ENCODE measurements around the gene KIF11. TPM values are rescaled to one million over a fixed set of nuclear protein-coding genes. Genes with fewer than 3 reads are reported as not detected.
"Not testable (repeated sequence)": the region's sequence is repeated elsewhere in the genome, so short reads cannot be mapped to it uniquely, and the experiment has no call there.

KIF11 gene
- polyA plus RNA-seq, 1 donor from 2014 or later, result 0.47 TPM

GRCh38 chr10:92567952-92568600 lies 24.9 kb upstream of the KIF11 start:
- H4K20me1 ChIP-seq (ENCODE audit: insufficient read depth), result no peaks in the 10 kb centered on the region
- no peak overlapping the region for H3K4me2 ChIP-seq (ENCODE audit: low read length)
- no peaks in the 10 kb centered on the region for H3K36me3 ChIP-seq (ENCODE audit: insufficient read depth, low read length)
- no peak overlapping the region for H3K9ac ChIP-seq (ENCODE audit: low read length)
- no peaks in the 10 kb centered on the region for H3K9me2 ChIP-seq (ENCODE audit: insufficient read depth, low read length)
- no peak overlapping the region for H3K4me3 ChIP-seq (ENCODE audit: low read length)
- H2AFZ ChIP-seq (ENCODE audit: low read depth, low read length), result no peak overlapping the region
- TF ChIP-seq CTCF (IDR thresholded peaks at IDR 0.05; ENCODE audit: poor library complexity, severe bottlenecking) (no peak), TAF1 (IDR thresholded peaks at IDR 0.05; ENCODE audit: low read depth) (no peak), POLR2AphosphoS5 (IDR thresholded peaks at IDR 0.05) (no peak), RAD21 (conservative IDR thresholded peaks at IDR 0.05) (no peak), REST (IDR thresholded peaks at IDR 0.05; ENCODE audit: borderline replicate concordance) (no peak), MXI1 (conservative IDR thresholded peaks at IDR 0.05; ENCODE audit: poor library complexity, severe bottlenecking) (no peak)
- peaks cover 6% of the 10 kb centered on the region for H3K79me2 ChIP-seq (replicated peaks; ENCODE audit: insufficient read depth, low read length)
- H3F3A ChIP-seq (ENCODE audit: insufficient read depth, low read length, poor library complexity, severe bottlenecking), result no peaks in the 10 kb centered on the region
- no peak overlapping the region for H3K27ac ChIP-seq (ENCODE audit: low read length)
- H3K27me3 ChIP-seq (ENCODE audit: insufficient read depth, low read depth, low read length), result no peaks in the 10 kb centered on the region
- H3K9me3 ChIP-seq (ENCODE audit: low read length), result no peaks in the 10 kb centered on the region

- no peak overlapping the region for H2AFZ ChIP-seq (ENCODE audit: low read depth, low read length)
- no peak overlapping the region for H3K9ac ChIP-seq (ENCODE audit: low read length)
- no peaks in the 10 kb centered on the region for H3F3A ChIP-seq (ENCODE audit: insufficient read depth, low read length, poor library complexity, severe bottlenecking)
- no peak for TF ChIP-seq SMC3 (conservative IDR thresholded peaks at IDR 0.05; ENCODE audit: poor library complexity)
- TF ChIP-seq EZH2 (IDR thresholded peaks at IDR 0.05; ENCODE audit: borderline replicate concordance, insufficient read depth, low read length, poor library complexity, severe bottlenecking), result no peak
- no peak for TF ChIP-seq RAD21 (conservative IDR thresholded peaks at IDR 0.05)
- TF ChIP-seq TAF1 (IDR thresholded peaks at IDR 0.05; ENCODE audit: low read depth), result no peak
- H3K4me3 ChIP-seq (ENCODE audit: low read length), result no peak overlapping the region
- no peaks in the 10 kb centered on the region for H3K9me2 ChIP-seq (ENCODE audit: insufficient read depth, low read length)
- no peak overlapping the region for H3K4me2 ChIP-seq (ENCODE audit: low read length)
- H3K79me2 ChIP-seq (replicated peaks; ENCODE audit: insufficient read depth, low read length), result peaks cover 6% of the 10 kb centered on the region
- H3K27ac ChIP-seq (ENCODE audit: low read length), result no peak overlapping the region
- no peaks in the 10 kb centered on the region for H3K27me3 ChIP-seq (ENCODE audit: insufficient read depth, low read depth, low read length)
- no peaks in the 10 kb centered on the region for H3K36me3 ChIP-seq (ENCODE audit: insufficient read depth, low read length)
- H3K9me3 ChIP-seq (ENCODE audit: low read length), result no peaks in the 10 kb centered on the region
- H4K20me1 ChIP-seq (ENCODE audit: insufficient read depth), result no peaks in the 10 kb centered on the region
These were observed 23.9 kb upstream of the KIF11 start for GRCh38 chr10:92569071-92569470.

GRCh38 chr10:92569663-92570062 lies 23.3 kb upstream of the KIF11 start:
- not testable (repeated sequence) for H3K27ac ChIP-seq (ENCODE audit: low read length); H3K27me3 ChIP-seq (ENCODE audit: insufficient read depth, low read depth, low read length); H3K4me3 ChIP-seq (ENCODE audit: low read length); H3F3A ChIP-seq (ENCODE audit: insufficient read depth, low read length, poor library complexity, severe bottlenecking); H2AFZ ChIP-seq (ENCODE audit: low read depth, low read length); H4K20me1 ChIP-seq (ENCODE audit: insufficient read depth); H3K36me3 ChIP-seq (ENCODE audit: insufficient read depth, low read length); H3K9ac ChIP-seq (ENCODE audit: low read length); H3K9me3 ChIP-seq (ENCODE audit: low read length); H3K9me2 ChIP-seq (ENCODE audit: insufficient read depth, low read length); H3K79me2 ChIP-seq (replicated peaks; ENCODE audit: insufficient read depth, low read length); H3K4me2 ChIP-seq (ENCODE audit: low read length)

Measured in neural cell (in vitro differentiated cells).